K562 (cell line): ENCODE results near the gene PCDHGB2. TPM values are rescaled to one million over a fixed set of nuclear protein-coding genes. Genes with fewer than 3 reads are reported as not detected.

Experiments
- CEBPB ChIP-seq: fragments of 450-650 bp; IDR thresholded peaks from 2 replicates; pipeline ENCODE4 v1.6.1; 2016; ENCODE audit warnings: missing genetic modification characterization, missing compliant biosample characterization
- CHCHD3 ChIP-seq: fragments of 250-450 bp; sonication (Bioruptor Pico); IDR thresholded peaks from 2 replicates; pipeline ENCODE4 v2.1.2; 2022; ENCODE audit warnings: mild to moderate bottlenecking
- DIDO1 ChIP-seq: fragments of 450-650 bp; IDR thresholded peaks from 2 replicates; pipeline ENCODE4 v1.6.1; 2016; ENCODE audit warnings: low read depth, missing biosample characterization, missing genetic modification characterization
- ELF2 ChIP-seq: fragments of 250-450 bp; sonication (Bioruptor Pico); IDR thresholded peaks from 2 replicates; pipeline ENCODE4 v1.5.0; 2021; ENCODE audit warnings: mild to moderate bottlenecking
- KAT7 ChIP-seq: sonication (generic); formaldehyde crosslinking; IDR thresholded peaks from 2 replicates; pipeline ENCODE4 v1.8.0; 2022; ENCODE audit warnings: missing genetic modification reagents, mild to moderate bottlenecking, borderline replicate concordance
- SMAD3 ChIP-seq: fragments of 450-650 bp; formaldehyde crosslinking; conservative IDR thresholded peaks from 2 replicates; pipeline ENCODE4 v1.4.0; 2020; ENCODE audit warnings: mild to moderate bottlenecking
- ZHX1 ChIP-seq: fragments of 150-350 bp; conservative IDR thresholded peaks from 2 replicates; pipeline ENCODE4 v1.6.1; 2014; ENCODE audit warnings: low read length
- ZNF3 ChIP-seq: fragments of 250-450 bp; sonication (Bioruptor Pico); IDR thresholded peaks from 2 replicates; pipeline ENCODE4 v1.5.0; 2021; ENCODE audit warnings: mild to moderate bottlenecking, moderate library complexity
- ZNF707 ChIP-seq: fragments of 250-450 bp; sonication (Bioruptor Pico); conservative IDR thresholded peaks from 2 replicates; pipeline ENCODE4 v1.8.0; 2022; ENCODE audit warnings: inconsistent platforms, mild to moderate bottlenecking, moderate library complexity
- polyA plus RNA-seq, 8 experiments: library from polyadenylated mRNA; depleted of rRNA in 4 of 8; stranded (reverse) in 5 of 8; unstranded in 3 of 8; fragments of >200 nt; fragmentation: Nextera tagmentation in 2 of 8; fragmentation: Illumina TruSeq in 1 of 8; extraction: Ambion mirVana in 2 of 8; extraction: Trizol in 1 of 8; gene quantifications; 2 replicates each; pipeline versions ENCODE4 v1.2.1 to v1.2.3, GENCODE V29; 2011 to 2014; ENCODE audit warnings: inconsistent platforms in 1 of 8, missing spikeins in 1 of 8
- total RNA-seq, 7 experiments: library from RNA; depleted of rRNA in 6 of 7; stranded (reverse); fragments of >200 nt in 6 of 7; fragmentation: Illumina TruSeq in 2 of 7; extraction: Trizol in 2 of 7; gene quantifications; 2 replicates each; pipeline versions ENCODE4 v1.2.1 to v1.2.3, GENCODE V29; 2011 to 2021; ENCODE audit warnings: low replicate concordance in 1 of 7
- TF ChIP-seq, protein P1 (sequence below): fragments of 250-450 bp; sonication (Bioruptor Pico); IDR thresholded peaks from 2 replicates; pipeline ENCODE4 v1.5.0; 2021
- TF ChIP-seq, protein P2 (sequence below): fragments of 250-450 bp; sonication (Bioruptor Pico); IDR thresholded peaks from 2 replicates; pipeline ENCODE4 v1.8.0; 2021; ENCODE audit warnings: mild to moderate bottlenecking, moderate library complexity
- TF ChIP-seq, protein P3 (sequence below): fragments of 450-650 bp; IDR thresholded peaks from 2 replicates; pipeline ENCODE4 v1.6.1; 2016; ENCODE audit warnings: mild to moderate bottlenecking
- TF ChIP-seq, protein P4 (sequence below): sonication (generic); formaldehyde crosslinking; IDR thresholded peaks from 2 replicates; pipeline ENCODE4 v1.8.0; 2022; ENCODE audit warnings: missing genetic modification reagents, mild to moderate bottlenecking, moderate library complexity, borderline replicate concordance

The PCDHGB2 gene
- total and polyA plus RNA-seq, 9 of the 15 experiments (the other 6 are each of a cell fraction or from before 2014, with no cell fraction given) = 0.06 to 0.54 (median 0.29) TPM; not detected in 1

DNA sequence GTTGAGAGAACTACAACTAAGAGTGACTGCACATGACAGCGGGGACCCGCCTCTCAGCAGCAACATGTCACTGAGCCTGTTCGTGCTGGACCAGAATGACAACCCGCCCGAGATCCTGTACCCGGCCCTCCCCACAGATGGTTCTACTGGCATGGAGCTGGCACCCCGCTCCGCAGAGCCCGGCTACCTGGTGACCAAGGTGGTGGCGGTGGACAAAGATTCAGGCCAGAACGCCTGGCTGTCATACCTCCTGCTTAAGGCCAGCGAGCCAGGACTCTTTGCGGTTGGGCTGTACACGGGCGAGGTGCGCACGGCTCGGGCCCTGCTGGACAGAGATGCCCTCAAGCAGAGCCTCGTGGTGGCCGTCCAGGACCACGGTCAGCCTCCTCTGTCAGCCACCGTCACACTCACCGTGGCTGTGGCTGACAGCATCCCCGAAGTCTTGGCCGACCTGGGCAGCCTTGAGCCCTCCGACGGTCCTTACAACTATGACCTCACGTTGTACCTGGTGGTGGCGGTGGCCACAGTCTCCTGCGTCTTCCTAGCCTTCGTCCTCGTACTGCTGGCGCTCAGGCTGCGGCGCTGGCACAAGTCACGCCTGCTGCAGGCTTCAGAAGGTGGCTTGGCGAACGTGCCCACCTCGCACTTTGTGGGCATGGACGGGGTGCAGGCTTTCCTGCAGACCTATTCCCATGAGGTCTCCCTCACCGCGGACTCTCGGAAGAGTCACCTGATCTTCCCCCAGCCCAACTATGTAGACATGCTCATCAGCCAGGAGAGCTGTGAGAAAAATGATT is 24.9 kb downstream of the PCDHGB2 start (continued):
- TF ChIP-seq, protein P1, sequence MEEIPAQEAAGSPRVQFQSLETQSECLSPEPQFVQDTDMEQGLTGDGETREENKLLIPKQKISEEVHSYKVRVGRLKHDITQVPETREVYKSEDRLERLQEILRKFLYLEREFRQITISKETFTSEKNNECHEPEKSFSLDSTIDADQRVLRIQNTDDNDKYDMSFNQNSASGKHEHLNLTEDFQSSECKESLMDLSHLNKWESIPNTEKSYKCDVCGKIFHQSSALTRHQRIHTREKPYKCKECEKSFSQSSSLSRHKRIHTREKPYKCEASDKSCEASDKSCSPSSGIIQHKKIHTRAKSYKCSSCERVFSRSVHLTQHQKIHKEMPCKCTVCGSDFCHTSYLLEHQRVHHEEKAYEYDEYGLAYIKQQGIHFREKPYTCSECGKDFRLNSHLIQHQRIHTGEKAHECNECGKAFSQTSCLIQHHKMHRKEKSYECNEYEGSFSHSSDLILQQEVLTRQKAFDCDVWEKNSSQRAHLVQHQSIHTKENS = no peak
- TF ChIP-seq ELF2 (CRISPR knock-in tag) = no peak
- TF ChIP-seq ZNF707 = no peak
- TF ChIP-seq, protein P2, sequence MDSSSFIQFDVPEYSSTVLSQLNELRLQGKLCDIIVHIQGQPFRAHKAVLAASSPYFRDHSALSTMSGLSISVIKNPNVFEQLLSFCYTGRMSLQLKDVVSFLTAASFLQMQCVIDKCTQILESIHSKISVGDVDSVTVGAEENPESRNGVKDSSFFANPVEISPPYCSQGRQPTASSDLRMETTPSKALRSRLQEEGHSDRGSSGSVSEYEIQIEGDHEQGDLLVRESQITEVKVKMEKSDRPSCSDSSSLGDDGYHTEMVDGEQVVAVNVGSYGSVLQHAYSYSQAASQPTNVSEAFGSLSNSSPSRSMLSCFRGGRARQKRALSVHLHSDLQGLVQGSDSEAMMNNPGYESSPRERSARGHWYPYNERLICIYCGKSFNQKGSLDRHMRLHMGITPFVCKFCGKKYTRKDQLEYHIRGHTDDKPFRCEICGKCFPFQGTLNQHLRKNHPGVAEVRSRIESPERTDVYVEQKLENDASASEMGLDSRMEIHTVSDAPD = no peak
- TF ChIP-seq KAT7 (CRISPR knock-in tag) = no peak
- no peak for TF ChIP-seq ZHX1
- no peak for TF ChIP-seq CEBPB
- no peak for TF ChIP-seq CHCHD3
- TF ChIP-seq, protein P3, sequence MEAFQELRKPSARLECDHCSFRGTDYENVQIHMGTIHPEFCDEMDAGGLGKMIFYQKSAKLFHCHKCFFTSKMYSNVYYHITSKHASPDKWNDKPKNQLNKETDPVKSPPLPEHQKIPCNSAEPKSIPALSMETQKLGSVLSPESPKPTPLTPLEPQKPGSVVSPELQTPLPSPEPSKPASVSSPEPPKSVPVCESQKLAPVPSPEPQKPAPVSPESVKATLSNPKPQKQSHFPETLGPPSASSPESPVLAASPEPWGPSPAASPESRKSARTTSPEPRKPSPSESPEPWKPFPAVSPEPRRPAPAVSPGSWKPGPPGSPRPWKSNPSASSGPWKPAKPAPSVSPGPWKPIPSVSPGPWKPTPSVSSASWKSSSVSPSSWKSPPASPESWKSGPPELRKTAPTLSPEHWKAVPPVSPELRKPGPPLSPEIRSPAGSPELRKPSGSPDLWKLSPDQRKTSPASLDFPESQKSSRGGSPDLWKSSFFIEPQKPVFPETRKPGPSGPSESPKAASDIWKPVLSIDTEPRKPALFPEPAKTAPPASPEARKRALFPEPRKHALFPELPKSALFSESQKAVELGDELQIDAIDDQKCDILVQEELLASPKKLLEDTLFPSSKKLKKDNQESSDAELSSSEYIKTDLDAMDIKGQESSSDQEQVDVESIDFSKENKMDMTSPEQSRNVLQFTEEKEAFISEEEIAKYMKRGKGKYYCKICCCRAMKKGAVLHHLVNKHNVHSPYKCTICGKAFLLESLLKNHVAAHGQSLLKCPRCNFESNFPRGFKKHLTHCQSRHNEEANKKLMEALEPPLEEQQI = no peak
- TF ChIP-seq, protein P4, sequence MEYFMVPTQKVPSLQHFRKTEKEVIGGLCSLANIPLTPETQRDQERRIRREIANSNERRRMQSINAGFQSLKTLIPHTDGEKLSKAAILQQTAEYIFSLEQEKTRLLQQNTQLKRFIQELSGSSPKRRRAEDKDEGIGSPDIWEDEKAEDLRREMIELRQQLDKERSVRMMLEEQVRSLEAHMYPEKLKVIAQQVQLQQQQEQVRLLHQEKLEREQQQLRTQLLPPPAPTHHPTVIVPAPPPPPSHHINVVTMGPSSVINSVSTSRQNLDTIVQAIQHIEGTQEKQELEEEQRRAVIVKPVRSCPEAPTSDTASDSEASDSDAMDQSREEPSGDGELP = no peak
- no peak for TF ChIP-seq SMAD3
- TF ChIP-seq ZNF3 = no peak
- no peak for TF ChIP-seq DIDO1 (tag)
